ENCODE data around the gene FADS3.

- TF ChIP-seq CTCF (IDR thresholded peaks at IDR 0.05) (no peak), POLR2A (IDR thresholded peaks at IDR 0.05) (no peak), POLR2AphosphoS5 (IDR thresholded peaks at IDR 0.05) (no peak)
Measured at GRCh38 chr11:61870541-61871031, 20.8 kb downstream of the FADS3 start.

Data from prostate gland (tissue), 2 donors.